Liver (tissue), 9 donors: Measurements from ENCODE around the gene CCL19. TPM values are rescaled to one million over a fixed set of nuclear protein-coding genes. Genes with fewer than 3 reads are reported as not detected.

Experiments used
- DNase-seq: peaks from one replicate; pipeline ENCODE4 v3.0.0-alpha.2; 2017; ENCODE audit warnings: low spot score
- H3K27ac ChIP-seq, 2 donors: one replicate each; pipeline ENCODE4 v1.7.0; 2013; ENCODE audit warnings: inconsistent platforms in 2 of 2, low read length in 2 of 2, control low read depth in 1 of 2, low read depth in 1 of 2, mild to moderate bottlenecking in 1 of 2
- H3K27me3 ChIP-seq, 4 donors: one replicate each; pipeline versions ENCODE4 v1.6.1 to v1.7.0; 2013; ENCODE audit warnings: low read length in 3 of 4, inconsistent platforms in 1 of 4, mild to moderate bottlenecking in 1 of 4, moderate library complexity in 1 of 4; ENCODE audit not compliant: control insufficient read depth in 4 of 4, insufficient read depth in 4 of 4
- H3K36me3 ChIP-seq, 4 donors: one replicate each; pipeline versions ENCODE4 v1.6.1 to v1.7.0; 2013; ENCODE audit warnings: low read length in 3 of 4, mild to moderate bottlenecking in 3 of 4, low read depth in 1 of 4, moderate library complexity in 1 of 4; ENCODE audit not compliant: control insufficient read depth in 4 of 4, insufficient read depth in 3 of 4
- H3K4me1 ChIP-seq, 4 donors: one replicate each; pipeline versions ENCODE4 v1.6.1 to v1.7.0; 2013; ENCODE audit warnings: low read length in 3 of 4, mild to moderate bottlenecking in 3 of 4, moderate library complexity in 1 of 4; ENCODE audit not compliant: control insufficient read depth in 4 of 4, insufficient read depth in 4 of 4
- H3K4me3 ChIP-seq, 3 donors: one replicate each; pipeline versions ENCODE4 v1.6.1 to v1.7.0; 2013; ENCODE audit warnings: low read length in 3 of 3, control low read depth in 1 of 3, low read depth in 1 of 3, mild to moderate bottlenecking in 1 of 3
- H3K9ac ChIP-seq, 2 donors: one replicate each; pipeline ENCODE4 v1.7.0; 2013; ENCODE audit warnings: low read length in 2 of 2, mild to moderate bottlenecking in 2 of 2, moderate library complexity in 2 of 2, control low read depth in 1 of 2, low read depth in 1 of 2
- H3K9me3 ChIP-seq, 4 donors: one replicate each; pipeline versions ENCODE4 v1.6.1 to v1.7.0; 2013; ENCODE audit warnings: low read length in 3 of 4; ENCODE audit not compliant: control insufficient read depth in 4 of 4
- ATF3 ChIP-seq: IDR thresholded peaks from 2 replicates; pipeline ENCODE4 v1.6.1; 2016; ENCODE audit warnings: antibody characterized with exemption
- CTCF ChIP-seq: fragments of 150-350 bp; IDR thresholded peaks from 2 replicates; pipeline ENCODE4 v1.5.1; 2017; ENCODE audit warnings: improper control_type of control experiment, low read depth, low read length; ENCODE audit not compliant: missing input control
- EGR1 ChIP-seq, 2 donors: IDR thresholded peaks; 2 replicates each; pipeline ENCODE4 v1.6.1; 2016 to 2018; ENCODE audit warnings: antibody characterized with exemption in 2 of 2, low read depth in 2 of 2
- FOXA1 ChIP-seq: IDR thresholded peaks from 2 replicates; pipeline ENCODE4 v1.6.1; 2016; ENCODE audit warnings: antibody characterized with exemption
- FOXA2 ChIP-seq: IDR thresholded peaks from 2 replicates; pipeline ENCODE4 v1.6.1; 2016; ENCODE audit warnings: antibody characterized with exemption
- GABPA ChIP-seq, 2 donors: IDR thresholded peaks in 1 of 2; conservative IDR thresholded peaks in 1 of 2; 2 replicates each; pipeline ENCODE4 v1.6.1; 2016; ENCODE audit warnings: antibody characterized with exemption in 2 of 2, mild to moderate bottlenecking in 1 of 2, moderate library complexity in 1 of 2
- HNF4A ChIP-seq, 2 donors: conservative IDR thresholded peaks; 2 replicates each; pipeline ENCODE4 v1.6.1; 2016; ENCODE audit warnings: antibody characterized with exemption in 2 of 2, mild to moderate bottlenecking in 2 of 2
- HNF4G ChIP-seq: IDR thresholded peaks from 2 replicates; pipeline ENCODE4 v1.6.1; 2016; ENCODE audit warnings: antibody characterized with exemption
- JUND ChIP-seq, 2 donors: IDR thresholded peaks; 2 replicates each; pipeline ENCODE4 v1.6.1; 2016; ENCODE audit warnings: antibody characterized with exemption in 2 of 2
- MAX ChIP-seq: IDR thresholded peaks from 2 replicates; pipeline ENCODE4 v1.6.1; 2016; ENCODE audit warnings: antibody characterized with exemption
- NR2F2 ChIP-seq: IDR thresholded peaks from 2 replicates; pipeline ENCODE4 v1.6.1; 2016; ENCODE audit warnings: antibody characterized with exemption
- RAD21 ChIP-seq, 2 donors: IDR thresholded peaks; 2 replicates each; pipeline ENCODE4 v1.6.1; 2016; ENCODE audit warnings: antibody characterized with exemption in 2 of 2, mild to moderate bottlenecking in 2 of 2
- REST ChIP-seq: IDR thresholded peaks from 2 replicates; pipeline ENCODE4 v1.6.1; 2016; ENCODE audit warnings: antibody characterized with exemption, mild to moderate bottlenecking
- RXRA ChIP-seq, 2 donors: IDR thresholded peaks; 2 replicates each; pipeline ENCODE4 v1.6.1; 2017 to 2018; ENCODE audit warnings: antibody characterized with exemption in 2 of 2, mild to moderate bottlenecking in 1 of 2
- SP1 ChIP-seq: IDR thresholded peaks from 2 replicates; pipeline ENCODE4 v1.6.1; 2018; ENCODE audit warnings: antibody characterized with exemption, mild to moderate bottlenecking
- TAF1 ChIP-seq: conservative IDR thresholded peaks from 2 replicates; pipeline ENCODE4 v1.6.1; 2016; ENCODE audit warnings: antibody characterized with exemption, mild to moderate bottlenecking
- YY1 ChIP-seq: IDR thresholded peaks from 2 replicates; pipeline ENCODE4 v1.6.1; 2016; ENCODE audit warnings: antibody characterized with exemption, mild to moderate bottlenecking
- WGBS: extraction: QIAGEN DNeasy Blood & Tissue Kit; methylation state at CpG from one replicate; pipeline ENCODE4 v1.1.7; 2013; 5-methylcytosine and 5-hydroxymethylcytosine counted together
- polyA plus RNA-seq, 2 donors: library from polyadenylated mRNA; stranded (reverse) in 1 of 2; unstranded in 1 of 2; fragments of 200-250 nt in 1 of 2; fragments of >200 nt in 1 of 2; fragmentation: Nextera tagmentation in 1 of 2; extraction: Ambion mirVana in 1 of 2; gene quantifications; one replicate each; pipeline versions ENCODE4 v1.2.1 to v1.2.3, GENCODE V29; 2013 to 2015
- total RNA-seq, 2 donors: library from RNA; depleted of rRNA; stranded (reverse); fragments of >200 nt; gene quantifications; one replicate each; pipeline ENCODE4 v1.2.3, GENCODE V29; 2014
- donor health status: healthy.
- donor health status: healthy.
- donor health status: healthy.
- donor health status: healthy.
- donor health status: healthy.

The CCL19 gene
- total and polyA plus RNA-seq, 4 donors, result 0.33 to 2.9 (median 0.65) TPM; not detected in 1

GRCh38 chr9:34691936-34692315, 850 bp upstream of the CCL19 start (continued):
- TF ChIP-seq REST, result no peak
- no peak for TF ChIP-seq GABPA (IDR thresholded peaks at IDR 0.05 in 1 of 2, conservative IDR thresholded peaks at IDR 0.05 in 1 of 2)
- no peak for TF ChIP-seq HNF4A (conservative IDR thresholded peaks at IDR 0.05)
- TF ChIP-seq SP1, result no peak
- no peak for TF ChIP-seq RAD21 (IDR thresholded peaks at IDR 0.05)
- no peak for TF ChIP-seq RXRA (IDR thresholded peaks at IDR 0.05)
- no peak for TF ChIP-seq TAF1

- Histone ChIP-seq H3K4me1 (peaks cover 18 to 60% (median 49%) of the 10 kb centered on the region in 4 donors), H3K36me3 (no peaks in the 10 kb centered on the region), H3K9me3 (no peaks in the 10 kb centered on the region), H3K27ac (peak overlapping the region in 1 of 2 donors; percentile 43), H3K27me3 (no peaks in the 10 kb centered on the region), H3K9ac (no peak overlapping the region), H3K4me3 (no peak overlapping the region)
- DNase-seq, result no peak
- 24% methylated on average over 8 of the region's 8 CpGs for WGBS
- TF ChIP-seq MAX (no peak), ATF3 (no peak), EGR1 (IDR thresholded peaks at IDR 0.05; ENCODE audit: low read depth in 2 of 2) (no peak), YY1 (no peak), RXRA (IDR thresholded peaks at IDR 0.05) (no peak), HNF4A (conservative IDR thresholded peaks at IDR 0.05) (peak in 1 of 2 donors; percentile 13)
Measured at GRCh38 chr9:34689512-34689911, 1.6 kb downstream of the CCL19 start.

GRCh38 chr9:34689116-34689470, 2.0 kb downstream of the CCL19 start:
- Histone ChIP-seq H3K9ac (peak overlapping the region in 1 of 2 donors; percentile 40), H3K4me3 (no peak overlapping the region), H3K4me1 (peaks cover 18 to 60% (median 49%) of the 10 kb centered on the region in 4 donors), H3K36me3 (no peaks in the 10 kb centered on the region), H3K27me3 (no peaks in the 10 kb centered on the region), H3K27ac (peak overlapping the region; percentile 23 to 43), H3K9me3 (no peaks in the 10 kb centered on the region)
- DNase-seq, result no peak
- 34% methylated on average over 4 of the region's 4 CpGs for WGBS
- no peak for TF ChIP-seq SP1
- no peak for TF ChIP-seq FOXA1
- TF ChIP-seq HNF4A (conservative IDR thresholded peaks at IDR 0.05), result no peak
- TF ChIP-seq NR2F2, result no peak
- no peak for TF ChIP-seq JUND (IDR thresholded peaks at IDR 0.05)
- no peak for TF ChIP-seq RXRA (IDR thresholded peaks at IDR 0.05)
- TF ChIP-seq HNF4G, result no peak
- TF ChIP-seq RAD21 (IDR thresholded peaks at IDR 0.05), result no peak
- no peak for TF ChIP-seq ATF3
- TF ChIP-seq FOXA2, result no peak
- no peak for TF ChIP-seq MAX
- no peak for TF ChIP-seq TAF1
- TF ChIP-seq REST, result no peak
- no peak for TF ChIP-seq CTCF
